D721Med (cell line): ENCODE measurements around the gene TRIM56.

Experiments used
- DNase-seq: peaks from one replicate; pipeline ENCODE4 v3.0.0; 2011; ENCODE audit warnings: low spot score; ENCODE audit not compliant: insufficient read length
- FAIRE-seq: peaks from 2 replicates; lab custom pipeline; 2011; peaks lifted over from hg19 to GRCh38; lab: Jason Lieb, UNC
- TF ChIP-seq, protein P1 (sequence below): IDR thresholded peaks from 2 replicates; pipeline ENCODE4 v1.5.1; 2012; ENCODE audit warnings: mild to moderate bottlenecking, control low read depth; ENCODE audit not compliant: insufficient read depth; ENCODE audit errors: missing control alignments

TRIM56 gene

DNA sequence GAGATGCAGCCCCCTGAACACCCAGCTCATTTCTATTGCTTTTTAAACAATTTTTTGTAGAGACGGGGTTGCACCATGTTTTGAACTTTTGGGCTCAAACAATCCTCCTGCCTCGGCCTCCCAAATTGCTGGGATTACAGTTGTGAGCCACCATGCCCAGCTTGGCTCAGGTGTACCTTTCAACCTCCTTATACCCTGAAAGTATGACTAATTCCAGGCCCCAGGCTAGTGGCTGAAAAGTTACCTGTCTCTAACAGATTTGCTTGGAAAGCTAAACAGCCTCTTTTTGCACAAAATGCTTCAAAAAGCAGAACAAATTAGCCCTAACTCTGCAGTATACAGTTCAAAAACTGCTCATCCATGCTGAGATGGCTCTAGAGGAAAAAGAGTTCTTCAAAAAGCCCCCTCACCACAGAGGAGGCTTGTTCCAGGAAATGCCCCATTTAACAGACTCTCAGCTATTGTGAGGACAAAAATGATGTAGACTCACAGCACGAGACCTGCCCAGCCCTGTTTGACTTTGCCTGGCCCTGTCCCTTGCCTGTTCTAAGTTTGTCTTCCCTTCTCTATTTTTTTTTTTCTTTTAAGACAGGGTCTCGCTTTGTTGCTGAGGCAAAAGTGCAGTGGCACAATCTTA lies 55.6 kb downstream of the TRIM56 start:
- FAIRE-seq (no peak), DNase-seq (no peak)

More for the DNA sequence above, 55.6 kb downstream of the TRIM56 start:
- TF ChIP-seq, protein P1, sequence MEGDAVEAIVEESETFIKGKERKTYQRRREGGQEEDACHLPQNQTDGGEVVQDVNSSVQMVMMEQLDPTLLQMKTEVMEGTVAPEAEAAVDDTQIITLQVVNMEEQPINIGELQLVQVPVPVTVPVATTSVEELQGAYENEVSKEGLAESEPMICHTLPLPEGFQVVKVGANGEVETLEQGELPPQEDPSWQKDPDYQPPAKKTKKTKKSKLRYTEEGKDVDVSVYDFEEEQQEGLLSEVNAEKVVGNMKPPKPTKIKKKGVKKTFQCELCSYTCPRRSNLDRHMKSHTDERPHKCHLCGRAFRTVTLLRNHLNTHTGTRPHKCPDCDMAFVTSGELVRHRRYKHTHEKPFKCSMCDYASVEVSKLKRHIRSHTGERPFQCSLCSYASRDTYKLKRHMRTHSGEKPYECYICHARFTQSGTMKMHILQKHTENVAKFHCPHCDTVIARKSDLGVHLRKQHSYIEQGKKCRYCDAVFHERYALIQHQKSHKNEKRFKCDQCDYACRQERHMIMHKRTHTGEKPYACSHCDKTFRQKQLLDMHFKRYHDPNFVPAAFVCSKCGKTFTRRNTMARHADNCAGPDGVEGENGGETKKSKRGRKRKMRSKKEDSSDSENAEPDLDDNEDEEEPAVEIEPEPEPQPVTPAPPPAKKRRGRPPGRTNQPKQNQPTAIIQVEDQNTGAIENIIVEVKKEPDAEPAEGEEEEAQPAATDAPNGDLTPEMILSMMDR = no peak
